NCI-H82 (cell line): Measurements from ENCODE around the gene ELL.
A peak's percentile ranks its signal among the peaks of the same experiment; 100 is the strongest.
"Not testable (repeated sequence)": the region's sequence is repeated elsewhere in the genome, so short reads cannot be mapped to it uniquely, and the experiment has no call there.

Source experiments
- DNase-seq: peaks from one replicate; lab custom pipeline; 2025; lab: John Stamatoyannopoulos, UW

The ELL gene

GRCh38 chr19:18421371-18421959 lies 100.4 kb downstream of the ELL start:
- peak; percentile 65 for DNase-seq

DNA sequence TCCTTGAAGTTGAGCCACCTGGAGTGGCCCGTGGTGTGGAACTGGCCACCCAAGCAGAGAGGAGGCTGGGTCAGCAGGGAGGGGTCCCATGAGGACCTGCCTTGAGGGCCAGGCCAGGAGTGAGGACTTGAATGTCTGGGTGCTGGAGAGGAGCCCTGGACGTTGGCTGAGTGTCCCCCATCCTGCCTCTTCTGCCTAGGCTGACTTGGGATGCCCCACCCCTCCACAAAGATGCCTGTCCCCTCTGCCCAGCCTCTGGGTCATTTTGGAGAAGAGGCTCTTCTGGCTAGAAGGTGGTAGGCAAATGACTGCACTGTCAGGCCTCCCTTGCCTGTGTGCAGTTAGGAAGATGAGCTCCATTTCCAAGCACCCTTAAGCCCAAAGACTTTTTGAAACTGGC lies 100.9 kb downstream of the ELL start:
- DNase-seq = no peak

DNA sequence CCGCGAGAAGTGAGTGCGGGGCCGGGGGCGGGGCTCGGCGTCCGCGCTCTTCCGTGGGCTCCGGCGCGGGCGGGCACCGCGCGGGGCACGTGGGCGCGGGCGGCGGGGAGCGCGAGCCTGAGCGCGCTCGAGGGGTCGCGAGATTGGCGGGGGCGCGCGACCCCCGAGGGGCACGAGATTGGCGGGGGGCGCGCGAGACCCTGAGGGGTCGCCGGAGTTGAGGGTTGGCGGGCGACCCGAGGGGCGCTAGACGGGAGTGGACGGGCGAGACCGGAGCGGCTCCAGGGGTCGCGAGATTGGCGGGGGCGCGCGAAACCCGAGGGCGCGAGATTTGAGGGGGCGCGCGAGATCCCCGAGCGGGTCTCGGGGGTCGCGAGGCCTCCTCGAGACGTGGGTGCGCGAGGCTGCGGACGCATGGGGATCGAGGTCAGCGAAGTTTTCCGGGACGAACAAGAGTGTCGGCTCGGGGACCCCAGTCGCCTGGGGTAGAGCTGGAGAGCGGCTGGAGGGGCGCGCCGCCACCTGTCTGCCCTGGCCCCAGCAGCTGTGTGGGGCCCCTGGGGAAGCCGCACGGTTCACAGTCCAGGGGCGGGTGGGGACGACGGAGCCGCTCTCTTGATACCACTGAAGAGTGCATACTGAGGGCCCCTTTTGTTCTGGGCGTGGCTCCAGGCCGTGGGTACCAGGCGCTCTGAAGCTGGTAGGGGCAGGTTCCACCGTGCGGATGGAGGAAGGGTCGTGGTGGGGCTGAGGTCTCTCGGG lies 102.0 kb downstream of the ELL start:
- DNase-seq = peak; percentile 82

DNA sequence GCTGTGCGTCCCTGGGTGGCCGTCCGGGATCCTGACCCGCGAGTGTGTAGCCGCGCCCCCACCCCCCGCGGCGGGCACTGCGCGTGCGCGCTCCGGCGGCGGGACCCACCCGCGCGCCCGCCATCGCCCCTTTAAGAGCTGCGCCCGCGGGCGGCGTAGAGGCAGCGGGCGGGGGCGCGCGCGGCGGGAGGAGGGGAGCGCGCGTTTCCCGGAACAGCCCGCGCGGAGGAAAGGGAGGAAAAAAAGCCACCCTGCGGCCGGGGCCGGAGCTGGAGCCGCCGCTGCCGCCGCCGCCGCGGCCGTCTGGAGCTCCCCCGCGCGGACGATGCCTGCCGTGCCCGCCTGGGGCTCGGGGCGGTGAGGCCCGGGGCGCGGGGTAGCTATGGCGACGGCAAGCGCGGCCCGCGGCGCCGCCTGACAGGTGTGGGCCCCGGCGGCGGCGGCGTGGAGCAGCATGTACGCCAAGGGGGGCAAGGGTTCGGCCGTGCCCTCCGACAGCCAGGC lies 102.6 kb downstream of the ELL start, which contains the start of gene SSBP4:
Gene SSBP4, plus strand, starts transcription at position 204 of the 504 bp plus-strand sequence. Its CDS starts 251 bp downstream, at position 455.
- peak; percentile 91 for DNase-seq

- DNase-seq = no peak
Observed at GRCh38 chr19:18418483-18419194, 103.2 kb downstream of the ELL start.

DNA sequence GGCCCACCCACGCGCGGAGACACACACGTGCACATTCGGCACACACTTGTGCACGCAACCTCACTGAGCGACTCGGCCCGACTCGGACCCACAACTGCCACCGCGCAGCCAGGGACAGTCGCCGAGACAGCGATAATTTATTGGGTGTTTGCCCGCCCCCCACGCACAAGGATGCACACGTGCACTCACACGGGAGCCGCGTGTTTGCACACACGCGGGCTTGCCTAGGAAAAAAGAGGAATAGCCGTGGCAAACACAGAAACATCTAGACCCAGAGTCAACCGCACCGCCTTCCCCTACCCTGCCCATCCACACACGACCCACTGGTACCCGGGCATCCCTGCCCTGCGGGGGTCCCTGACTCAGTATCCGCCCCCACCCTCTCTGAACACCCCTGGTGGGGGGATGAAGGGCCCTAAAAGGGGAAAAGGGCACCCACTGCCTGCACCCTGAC lies 103.8 kb downstream of the ELL start:
- DNase-seq = no peak

DNA sequence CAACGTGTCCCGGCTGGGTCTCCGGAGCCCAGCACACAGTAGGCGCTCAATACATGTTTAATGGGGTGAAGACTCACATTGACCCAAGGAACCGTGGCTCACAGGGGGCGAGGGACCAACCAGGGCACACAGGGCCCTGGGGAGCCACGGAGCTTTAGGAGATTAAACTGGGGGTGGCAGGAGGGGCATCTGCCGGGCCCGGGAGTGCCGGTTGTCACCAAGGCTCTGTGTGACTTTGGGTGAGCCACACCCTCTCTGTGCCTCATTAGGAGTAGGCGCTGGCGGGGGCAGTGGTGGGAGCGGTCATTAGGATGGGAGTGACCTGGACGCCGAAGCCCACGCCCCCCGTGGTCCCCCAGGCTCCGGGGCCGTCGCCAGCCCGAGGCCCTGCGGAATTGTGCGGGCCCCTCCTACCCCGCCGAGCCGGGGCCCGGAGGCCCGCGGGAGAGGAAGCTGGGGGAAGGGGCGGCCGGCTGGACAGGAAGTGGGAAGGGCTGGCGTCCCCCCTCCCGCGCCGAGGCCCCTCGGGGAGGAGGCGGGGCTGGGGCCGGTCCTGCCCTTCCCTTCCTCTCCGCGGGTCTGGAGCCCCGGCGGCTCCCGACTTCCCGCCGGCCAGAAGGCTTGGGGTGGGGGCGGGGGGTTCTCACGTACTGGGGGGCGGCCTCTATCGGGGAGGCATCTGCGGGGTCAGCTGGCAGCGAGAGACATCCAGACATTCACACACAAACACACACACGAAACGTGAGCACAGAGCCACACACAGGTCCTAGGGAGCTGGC lies 104.4 kb downstream of the ELL start:
- peak; percentile 97 for DNase-seq

DNA sequence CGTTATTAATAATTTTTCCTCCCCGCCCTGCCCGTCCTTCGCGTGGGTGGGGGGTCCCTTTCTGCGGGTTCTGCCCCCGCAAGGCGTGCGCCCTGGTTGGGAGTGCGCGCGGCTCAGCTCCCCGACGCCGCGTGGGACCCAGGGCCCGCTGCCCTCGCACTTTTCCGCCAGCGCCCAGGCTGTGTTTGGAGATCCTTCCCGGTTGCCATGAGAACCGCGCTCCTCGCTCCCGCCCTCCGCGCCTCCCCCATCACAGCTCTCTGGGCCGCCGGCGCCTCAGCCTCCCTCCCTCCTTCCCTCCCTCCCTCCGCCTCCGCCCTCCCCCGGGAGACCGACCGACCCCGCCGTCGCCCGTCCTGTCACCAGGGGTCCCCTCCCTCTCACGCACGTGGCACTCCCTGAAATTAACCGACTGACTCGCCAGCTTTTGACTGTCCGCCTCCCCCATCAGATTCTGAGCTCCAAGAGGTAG lies 105.1 kb downstream of the ELL start:
- peak; percentile 97 for DNase-seq

GRCh38 chr19:18415178-18415867 lies 106.5 kb downstream of the ELL start:
- DNase-seq = no peak

DNA sequence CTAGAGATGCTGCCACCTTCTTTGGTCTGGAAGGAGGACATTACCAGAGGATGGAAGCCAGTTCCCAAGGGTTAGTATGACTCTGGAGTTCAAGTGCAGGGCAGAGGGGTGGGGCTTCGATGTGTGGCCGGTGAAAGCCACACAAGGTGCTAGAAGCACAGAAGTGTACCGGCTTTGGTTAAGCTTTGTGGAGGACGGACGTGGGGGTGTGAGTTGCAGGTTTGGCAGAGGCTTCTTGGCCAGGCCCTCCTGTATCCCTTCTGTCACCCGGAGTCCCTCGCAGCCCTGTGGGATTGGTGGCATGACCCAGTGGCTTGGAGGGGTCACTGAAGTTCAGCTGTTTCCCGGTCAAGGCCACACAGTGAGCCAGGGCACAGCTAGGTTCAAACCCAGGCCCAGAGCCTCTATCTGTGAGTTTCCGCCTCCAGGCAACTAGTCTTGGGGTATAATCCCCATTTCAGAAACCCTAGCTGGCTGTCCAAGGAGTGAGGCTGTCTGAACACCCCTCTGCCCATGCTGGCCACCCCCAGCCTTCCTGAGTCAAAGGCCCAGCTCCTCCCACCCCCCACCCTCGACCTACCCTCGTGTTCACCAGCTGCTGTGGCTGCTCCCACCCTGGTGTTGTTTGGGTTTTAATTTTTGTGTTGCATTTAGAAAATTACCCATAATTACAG lies 107.2 kb downstream of the ELL start:
- peak; percentile 57 for DNase-seq

- no peak for DNase-seq
Observed at GRCh38 chr19:18412610-18413239, 109.1 kb downstream of the ELL start.

DNA sequence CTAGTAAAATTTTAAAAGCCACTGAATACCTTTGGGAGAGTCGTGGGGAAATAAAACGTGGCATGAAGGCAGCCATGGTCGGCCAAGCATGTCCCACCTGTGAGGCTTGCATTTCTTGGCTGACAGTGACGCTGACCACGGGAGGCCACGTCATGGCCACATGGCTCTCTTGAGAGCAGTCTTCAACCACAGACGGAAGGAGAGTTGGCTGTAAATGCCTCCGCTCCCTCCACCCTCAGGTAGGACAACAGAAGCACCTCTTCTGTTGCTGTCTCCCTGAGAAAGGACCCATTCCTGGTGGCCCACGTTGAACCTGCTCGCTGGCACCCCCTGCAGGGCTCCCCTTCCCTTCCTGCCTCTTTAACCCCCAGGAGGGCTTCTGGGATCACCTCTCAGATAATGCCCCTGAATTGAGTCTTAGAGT lies 113.8 kb downstream of the ELL start:
- DNase-seq = peak; percentile 68

DNA sequence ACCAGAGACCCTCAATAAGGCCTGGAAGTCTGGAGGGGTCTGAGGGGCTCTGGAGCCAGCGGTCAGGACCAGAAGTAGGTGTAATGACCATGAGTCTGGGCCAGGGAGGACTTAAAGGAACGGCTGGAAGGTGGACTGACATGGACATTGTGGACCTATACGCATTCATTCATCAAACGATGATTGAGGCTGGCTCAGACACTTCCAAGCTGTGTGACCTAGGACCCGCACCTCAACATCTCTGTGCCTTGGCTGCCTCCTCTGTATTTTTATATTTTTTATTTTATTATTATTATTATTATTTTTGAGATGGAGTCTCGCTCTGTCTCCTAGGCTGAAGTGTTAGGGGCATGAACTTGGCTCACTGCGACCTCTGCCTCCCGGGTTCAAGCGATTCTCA lies 115.1 kb downstream of the ELL start:
- no peak for DNase-seq

GRCh38 chr19:18405754-18406153 lies 116.1 kb downstream of the ELL start:
- not testable (repeated sequence) for DNase-seq

- DNase-seq = not testable (repeated sequence)
Observed at GRCh38 chr19:18402455-18403248, 119.2 kb downstream of the ELL start.

DNA sequence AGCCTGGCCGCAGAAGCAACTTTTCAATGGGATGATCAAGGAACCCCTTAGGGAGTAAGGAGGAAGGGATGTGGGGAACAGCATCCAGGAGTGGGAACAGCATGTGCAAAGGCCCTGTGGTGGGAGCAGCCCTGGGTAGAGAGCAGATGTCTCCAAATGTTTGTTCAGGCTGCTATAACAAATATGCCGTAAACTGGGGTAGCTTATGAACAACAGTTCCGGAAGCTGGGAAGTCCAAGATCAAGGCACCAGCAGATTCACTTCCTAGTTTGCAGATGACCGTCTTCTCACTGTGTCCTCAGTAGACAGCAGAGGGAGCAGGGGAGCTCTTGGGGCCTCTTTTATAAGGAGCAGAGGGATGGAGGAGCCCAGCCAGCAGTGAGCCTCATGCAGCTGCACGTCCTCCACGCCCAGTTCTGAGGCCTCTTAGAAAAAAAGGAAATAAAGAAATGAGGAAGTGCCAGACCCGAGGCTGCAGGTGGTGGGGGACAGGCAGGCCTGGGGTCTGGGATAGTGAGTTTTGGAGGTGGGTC lies 120.2 kb downstream of the ELL start:
- DNase-seq = peak; percentile 73

- no peak for DNase-seq
Observed at GRCh38 chr19:18399008-18399407, 122.9 kb downstream of the ELL start.

DNA sequence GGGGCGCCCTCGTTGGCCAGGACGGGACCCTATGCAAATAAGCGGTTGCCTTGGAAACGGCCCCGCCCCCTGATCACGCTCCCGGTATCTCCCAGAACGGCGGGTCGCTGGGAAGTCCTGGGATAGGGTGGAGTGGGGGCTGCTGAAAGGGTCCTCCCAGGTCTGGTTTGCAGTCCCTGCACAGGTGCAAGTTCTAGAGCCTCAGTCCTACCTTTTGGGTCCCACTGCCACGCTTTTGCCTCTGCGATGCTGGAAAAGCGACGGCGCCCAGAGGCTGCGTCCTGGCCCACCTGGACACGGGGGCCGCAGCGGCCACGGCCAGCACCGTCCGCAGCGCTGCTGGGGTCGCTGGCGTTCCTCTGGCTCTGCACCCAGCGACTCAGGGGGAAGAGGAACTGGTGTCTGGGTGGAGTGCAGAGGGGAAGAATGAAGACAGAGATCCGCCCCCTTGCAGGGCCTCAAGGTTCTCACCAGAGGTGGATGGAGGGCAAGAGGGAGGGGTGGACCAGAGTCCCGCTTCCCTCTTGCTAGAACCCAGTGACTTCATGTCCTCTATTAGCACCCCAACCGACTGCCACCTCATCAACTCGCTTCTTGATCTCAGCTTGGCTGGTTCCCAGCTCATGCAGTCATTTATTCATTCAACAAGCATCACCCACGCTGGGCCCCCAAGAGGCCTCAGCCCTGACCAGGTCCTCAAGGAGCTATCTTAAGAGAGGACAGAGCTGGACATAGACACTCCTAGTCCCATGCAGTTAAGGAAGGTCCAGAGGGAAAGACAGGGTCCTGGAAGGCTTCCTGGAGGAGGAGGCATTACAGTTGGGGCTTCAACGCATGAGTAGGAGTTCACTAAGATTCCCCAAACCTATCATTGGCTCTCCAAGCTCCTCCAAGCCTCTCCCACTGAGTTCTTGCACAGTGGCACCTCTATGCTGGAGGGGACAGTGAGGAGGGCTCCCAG lies 124.3 kb downstream of the ELL start, which contains the start of gene LRRC25:
Gene LRRC25, minus strand, starts transcription at position 381 of the 961 bp plus-strand sequence. CDS start 659 bp downstream, outside the sequence.
- peak; percentile 71 for DNase-seq
